ENCODE data around the gene CNOT4.

The CNOT4 gene

GRCh38 chr7:135390829-135391228 lies 119.1 kb downstream of the CNOT4 start:
- no peak for DNase-seq
- H2AFZ ChIP-seq (ENCODE audit: insufficient read depth, low read length, poor library complexity) = no peak overlapping the region
- H3K79me1 ChIP-seq (ENCODE audit: low read length) = no peaks in the 10 kb centered on the region
- H3K4me3 ChIP-seq (ENCODE audit: low read depth, low read length) = no peak overlapping the region
- H2AK5ac ChIP-seq (ENCODE audit: low read length) = no peak overlapping the region
- H2BK5ac ChIP-seq (ENCODE audit: low read depth, low read length, poor library complexity) = no peak overlapping the region
- H3K9me3 ChIP-seq (ENCODE audit: insufficient read depth, low read depth, low read length) = no peaks in the 10 kb centered on the region
- H2BK120ac ChIP-seq (ENCODE audit: insufficient read depth, low read length, poor library complexity) = no peak overlapping the region
- no peak overlapping the region for H3K4ac ChIP-seq (ENCODE audit: low read depth, low read length)
- no peak overlapping the region for H4K12ac ChIP-seq (ENCODE audit: low read depth, low read length)
- no peak overlapping the region for H4K8ac ChIP-seq (ENCODE audit: low read depth, low read length)
- peaks cover 5 to 7% of the 10 kb centered on the region in 2 experiments for H3K36me3 ChIP-seq (ENCODE audit: control insufficient read depth in 1 of 2, insufficient read depth in 2 of 2, low read length in 2 of 2)
- no peak overlapping the region for H3K27ac ChIP-seq (ENCODE audit: low read depth, low read length)
- H3K14ac ChIP-seq (ENCODE audit: low read length) = no peak overlapping the region
- no peak overlapping the region for H3K9ac ChIP-seq (ENCODE audit: low read length)
- no peak overlapping the region for H3K18ac ChIP-seq (ENCODE audit: low read length)
- H4K91ac ChIP-seq (ENCODE audit: low read depth, low read length) = no peak overlapping the region
- H3K27me3 ChIP-seq (ENCODE audit: insufficient read depth, low read length) = no peaks in the 10 kb centered on the region
- no peak overlapping the region for H3K4me2 ChIP-seq (ENCODE audit: low read length)
- H3K79me2 ChIP-seq (ENCODE audit: control insufficient read depth, insufficient read depth, low read length, poor library complexity) = no peaks in the 10 kb centered on the region
- H2BK12ac ChIP-seq (ENCODE audit: low read length) = no peak overlapping the region
- H3K23ac ChIP-seq (ENCODE audit: low read length) = no peak overlapping the region
- H3K4me1 ChIP-seq (ENCODE audit: control insufficient read depth in 1 of 2, insufficient read depth in 2 of 2, low read length in 2 of 2) = no peaks in the 10 kb centered on the region

DNA sequence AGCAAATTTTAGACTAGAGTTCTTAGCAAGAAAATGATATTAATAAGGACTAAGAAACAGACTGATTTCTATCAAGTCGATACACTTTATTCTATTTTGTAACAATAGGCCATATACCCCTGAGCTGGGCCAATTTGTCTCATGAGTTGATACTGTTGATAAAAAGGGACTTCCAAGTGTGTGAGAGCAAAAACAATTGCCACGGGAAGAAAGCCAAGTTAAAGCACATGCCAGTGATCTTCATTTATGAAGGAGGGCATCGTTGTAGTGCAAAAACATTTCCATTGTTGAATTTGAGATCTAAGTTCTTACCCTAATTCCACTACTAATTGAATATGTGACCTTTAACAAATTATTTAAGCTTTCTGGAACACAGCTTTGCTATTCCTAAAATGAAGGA lies 119.9 kb downstream of the CNOT4 start:
- H3K79me2 ChIP-seq (ENCODE audit: control insufficient read depth, insufficient read depth, low read length, poor library complexity) = peaks cover 2% of the 10 kb centered on the region
- H2BK120ac ChIP-seq (ENCODE audit: insufficient read depth, low read length, poor library complexity) = no peak overlapping the region
- no peak overlapping the region for H3K4me2 ChIP-seq (ENCODE audit: low read length)
- no peak overlapping the region for H4K12ac ChIP-seq (ENCODE audit: low read depth, low read length)
- H3K23ac ChIP-seq (ENCODE audit: low read length) = no peak overlapping the region
- H2AK5ac ChIP-seq (ENCODE audit: low read length) = no peak overlapping the region
- WGBS (ENCODE audit: extremely low coverage, insufficient coverage, insufficient read length) = no CpG with 5 or more reads among the region's 3 CpGs
- H3K4me1 ChIP-seq (ENCODE audit: control insufficient read depth in 1 of 2, insufficient read depth in 2 of 2, low read length in 2 of 2) = no peaks in the 10 kb centered on the region
- no peak overlapping the region for H2AFZ ChIP-seq (ENCODE audit: insufficient read depth, low read length, poor library complexity)
- peaks cover 5% of the 10 kb centered on the region in 2 experiments for H3K36me3 ChIP-seq (ENCODE audit: control insufficient read depth in 1 of 2, insufficient read depth in 2 of 2, low read length in 2 of 2)
- H3K9me3 ChIP-seq (ENCODE audit: insufficient read depth, low read depth, low read length) = no peaks in the 10 kb centered on the region
- no peak overlapping the region for H3K4ac ChIP-seq (ENCODE audit: low read depth, low read length)
- no peaks in the 10 kb centered on the region for H3K27me3 ChIP-seq (ENCODE audit: insufficient read depth, low read length)
- H3K4me3 ChIP-seq (ENCODE audit: low read depth, low read length) = no peak overlapping the region
- H4K91ac ChIP-seq (ENCODE audit: low read depth, low read length) = no peak overlapping the region
- H2BK5ac ChIP-seq (ENCODE audit: low read depth, low read length, poor library complexity) = no peak overlapping the region
- H3K14ac ChIP-seq (ENCODE audit: low read length) = no peak overlapping the region
- H3K18ac ChIP-seq (ENCODE audit: low read length) = no peak overlapping the region
- H3K79me1 ChIP-seq (ENCODE audit: low read length) = no peaks in the 10 kb centered on the region
- no peak overlapping the region for H4K8ac ChIP-seq (ENCODE audit: low read depth, low read length)
- no peak for DNase-seq
- no peak overlapping the region for H3K27ac ChIP-seq (ENCODE audit: low read depth, low read length)
- no peak overlapping the region for H3K9ac ChIP-seq (ENCODE audit: low read length)
- no peak overlapping the region for H2BK12ac ChIP-seq (ENCODE audit: low read length)

DNA sequence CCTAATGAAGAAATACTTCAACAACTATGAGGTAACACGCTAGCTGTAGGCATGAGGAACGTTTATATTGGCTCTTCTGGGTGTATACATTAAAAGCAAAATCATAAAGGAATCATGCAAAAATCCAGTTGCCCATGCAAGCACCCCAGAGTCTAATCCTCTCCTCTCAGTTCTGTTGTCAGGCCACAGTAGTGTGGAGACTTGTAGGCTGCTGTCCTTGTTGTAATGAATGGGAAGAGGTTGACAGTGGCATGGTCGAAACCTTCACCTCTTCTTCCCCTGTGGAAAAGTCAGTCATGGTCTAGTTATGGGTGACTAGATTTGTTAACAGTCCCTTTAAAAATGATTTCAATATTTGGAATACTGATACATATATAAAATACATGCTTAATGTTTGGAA lies 121.3 kb downstream of the CNOT4 start:
- H4K12ac ChIP-seq (ENCODE audit: low read depth, low read length) = no peak overlapping the region
- H3K14ac ChIP-seq (ENCODE audit: low read length) = no peak overlapping the region
- no peak overlapping the region for H4K91ac ChIP-seq (ENCODE audit: low read depth, low read length)
- no peak overlapping the region for H3K23ac ChIP-seq (ENCODE audit: low read length)
- WGBS (ENCODE audit: extremely low coverage, insufficient coverage, insufficient read length) = no CpG with 5 or more reads among the region's 3 CpGs
- H3K79me2 ChIP-seq (ENCODE audit: control insufficient read depth, insufficient read depth, low read length, poor library complexity) = peaks cover 2% of the 10 kb centered on the region
- no peaks in the 10 kb centered on the region for H3K27me3 ChIP-seq (ENCODE audit: insufficient read depth, low read length)
- no peak overlapping the region for H4K8ac ChIP-seq (ENCODE audit: low read depth, low read length)
- H3K27ac ChIP-seq (ENCODE audit: low read depth, low read length) = no peak overlapping the region
- no peak overlapping the region for H3K9ac ChIP-seq (ENCODE audit: low read length)
- no peak overlapping the region for H2AFZ ChIP-seq (ENCODE audit: insufficient read depth, low read length, poor library complexity)
- no peak overlapping the region for H2BK120ac ChIP-seq (ENCODE audit: insufficient read depth, low read length, poor library complexity)
- no peak overlapping the region for H3K4me3 ChIP-seq (ENCODE audit: low read depth, low read length)
- H2AK5ac ChIP-seq (ENCODE audit: low read length) = no peak overlapping the region
- no peaks in the 10 kb centered on the region for H3K9me3 ChIP-seq (ENCODE audit: insufficient read depth, low read depth, low read length)
- DNase-seq = no peak
- no peaks in the 10 kb centered on the region for H3K79me1 ChIP-seq (ENCODE audit: low read length)
- no peak overlapping the region for H2BK12ac ChIP-seq (ENCODE audit: low read length)
- no peak overlapping the region for H2BK5ac ChIP-seq (ENCODE audit: low read depth, low read length, poor library complexity)
- H3K36me3 ChIP-seq (ENCODE audit: control insufficient read depth in 1 of 2, insufficient read depth in 2 of 2, low read length in 2 of 2) = no peaks in the 10 kb centered on the region
- no peaks in the 10 kb centered on the region for H3K4me1 ChIP-seq (ENCODE audit: control insufficient read depth in 1 of 2, insufficient read depth in 2 of 2, low read length in 2 of 2)
- no peak overlapping the region for H3K4me2 ChIP-seq (ENCODE audit: low read length)
- H3K4ac ChIP-seq (ENCODE audit: low read depth, low read length) = no peak overlapping the region
- H3K18ac ChIP-seq (ENCODE audit: low read length) = no peak overlapping the region

DNA sequence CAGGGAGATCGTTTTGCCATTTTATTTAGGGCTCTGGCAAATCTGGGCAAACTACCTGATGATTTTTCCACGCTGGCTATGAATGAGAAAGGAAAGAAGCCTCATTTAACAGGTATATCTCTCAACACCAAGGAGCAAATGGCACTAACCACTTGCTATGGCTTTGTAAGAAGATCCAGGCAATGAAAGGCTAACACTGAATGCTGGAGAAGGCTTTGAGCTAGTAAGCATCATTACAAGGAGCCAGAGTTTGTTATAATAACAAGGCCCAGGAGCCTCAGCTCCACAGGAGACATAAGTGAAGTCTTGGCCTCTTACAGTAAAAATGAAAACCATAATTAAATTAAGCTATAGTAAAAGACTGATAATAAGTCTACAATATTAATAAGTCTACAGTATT lies 123.1 kb downstream of the CNOT4 start:
- Histone ChIP-seq H3K79me2 (ENCODE audit: control insufficient read depth, insufficient read depth, low read length, poor library complexity) (peaks cover 2% of the 10 kb centered on the region), H4K8ac (ENCODE audit: low read depth, low read length) (no peak overlapping the region), H3K14ac (ENCODE audit: low read length) (no peak overlapping the region), H3K9ac (ENCODE audit: low read length) (no peak overlapping the region), H3K4me1 (ENCODE audit: control insufficient read depth in 1 of 2, insufficient read depth in 2 of 2, low read length in 2 of 2) (no peaks in the 10 kb centered on the region), H3K23ac (ENCODE audit: low read length) (no peak overlapping the region), H3K4ac (ENCODE audit: low read depth, low read length) (no peak overlapping the region), H4K12ac (ENCODE audit: low read depth, low read length) (no peak overlapping the region), H3K9me3 (ENCODE audit: insufficient read depth, low read depth, low read length) (no peaks in the 10 kb centered on the region), H2AK5ac (ENCODE audit: low read length) (no peak overlapping the region), H2BK120ac (ENCODE audit: insufficient read depth, low read length, poor library complexity) (no peak overlapping the region), H4K91ac (ENCODE audit: low read depth, low read length) (no peak overlapping the region), H3K36me3 (ENCODE audit: control insufficient read depth in 1 of 2, insufficient read depth in 2 of 2, low read length in 2 of 2) (no peaks in the 10 kb centered on the region), H3K27ac (ENCODE audit: low read depth, low read length) (no peak overlapping the region), H2BK12ac (ENCODE audit: low read length) (no peak overlapping the region), H3K4me2 (ENCODE audit: low read length) (no peak overlapping the region), H3K18ac (ENCODE audit: low read length) (no peak overlapping the region), H2BK5ac (ENCODE audit: low read depth, low read length, poor library complexity) (no peak overlapping the region), H3K4me3 (ENCODE audit: low read depth, low read length) (no peak overlapping the region), H3K27me3 (ENCODE audit: insufficient read depth, low read length) (no peaks in the 10 kb centered on the region), H3K79me1 (ENCODE audit: low read length) (no peaks in the 10 kb centered on the region), H2AFZ (ENCODE audit: insufficient read depth, low read length, poor library complexity) (no peak overlapping the region)
- no CpG with 5 or more reads among the region's 2 CpGs for WGBS (ENCODE audit: extremely low coverage, insufficient coverage, insufficient read length)
- DNase-seq = no peak

- DNase-seq = peak in 1 of 2 donors; percentile 29
- Histone ChIP-seq H3K23ac (ENCODE audit: low read length) (no peak overlapping the region), H2BK12ac (ENCODE audit: low read length) (no peak overlapping the region), H3K4me3 (ENCODE audit: low read depth, low read length) (no peak overlapping the region), H3K36me3 (ENCODE audit: control insufficient read depth in 1 of 2, insufficient read depth in 2 of 2, low read length in 2 of 2) (no peaks in the 10 kb centered on the region), H3K14ac (ENCODE audit: low read length) (no peak overlapping the region), H2AK5ac (ENCODE audit: low read length) (no peak overlapping the region), H3K79me2 (ENCODE audit: control insufficient read depth, insufficient read depth, low read length, poor library complexity) (peaks cover 2% of the 10 kb centered on the region), H3K4ac (ENCODE audit: low read depth, low read length) (no peak overlapping the region), H3K18ac (ENCODE audit: low read length) (no peak overlapping the region), H3K27ac (ENCODE audit: low read depth, low read length) (no peak overlapping the region), H2AFZ (ENCODE audit: insufficient read depth, low read length, poor library complexity) (no peak overlapping the region), H3K9ac (ENCODE audit: low read length) (no peak overlapping the region), H3K4me2 (ENCODE audit: low read length) (no peak overlapping the region), H4K91ac (ENCODE audit: low read depth, low read length) (no peak overlapping the region), H2BK5ac (ENCODE audit: low read depth, low read length, poor library complexity) (no peak overlapping the region), H3K79me1 (ENCODE audit: low read length) (no peaks in the 10 kb centered on the region), H3K9me3 (ENCODE audit: insufficient read depth, low read depth, low read length) (no peaks in the 10 kb centered on the region), H3K4me1 (ENCODE audit: control insufficient read depth in 1 of 2, insufficient read depth in 2 of 2, low read length in 2 of 2) (no peaks in the 10 kb centered on the region), H4K12ac (ENCODE audit: low read depth, low read length) (no peak overlapping the region), H2BK120ac (ENCODE audit: insufficient read depth, low read length, poor library complexity) (no peak overlapping the region), H4K8ac (ENCODE audit: low read depth, low read length) (no peak overlapping the region), H3K27me3 (ENCODE audit: insufficient read depth, low read length) (no peaks in the 10 kb centered on the region)
Observed at GRCh38 chr7:135386181-135386580, 123.7 kb downstream of the CNOT4 start.

All from trophoblast cell (in vitro differentiated cells and primary cell).